Measurements from ENCODE around the gene PRSS38.

PRSS38 gene

GRCh38 chr1:227886993-227887696, 71.7 kb downstream of the PRSS38 start:
- DNase-seq = peak; percentile 12 to 47

GRCh38 chr1:227887697-227888403, 72.4 kb downstream of the PRSS38 start:
- peak; percentile 12 to 66 for DNase-seq

DNA sequence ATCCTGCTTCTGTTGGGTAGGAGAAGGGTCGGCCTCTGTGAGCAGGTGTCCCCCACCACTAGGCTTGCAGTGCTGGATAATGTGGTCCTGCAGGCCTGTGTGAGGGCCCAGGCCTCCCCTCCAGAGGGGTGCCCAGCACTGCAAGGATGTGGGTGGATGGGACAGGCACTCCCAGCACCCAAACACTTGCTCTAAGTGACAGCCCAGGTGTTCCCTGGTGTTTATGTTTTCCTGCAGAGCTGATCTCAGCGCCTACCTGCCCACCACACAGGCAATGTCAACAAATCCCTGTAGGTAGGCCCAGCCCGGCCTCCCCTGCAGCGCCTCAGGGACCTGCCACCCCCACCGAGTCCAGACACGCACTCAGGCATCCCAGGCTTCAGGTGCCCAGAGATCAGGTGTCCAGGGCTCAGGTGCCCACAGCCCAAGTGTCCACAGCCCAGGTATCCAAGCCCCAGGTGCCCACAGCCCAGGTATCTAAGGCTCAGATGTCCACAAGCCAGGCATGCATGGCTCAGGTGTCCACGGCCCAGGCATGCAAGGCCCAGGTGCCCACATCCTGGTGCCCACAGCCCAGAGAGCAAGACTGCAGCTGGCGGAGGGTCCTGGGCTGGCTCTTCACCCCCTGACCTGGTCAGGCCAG, 73.0 kb downstream of the PRSS38 start:
- peak in 1 of 2 donors; percentile 11 for DNase-seq

DNA sequence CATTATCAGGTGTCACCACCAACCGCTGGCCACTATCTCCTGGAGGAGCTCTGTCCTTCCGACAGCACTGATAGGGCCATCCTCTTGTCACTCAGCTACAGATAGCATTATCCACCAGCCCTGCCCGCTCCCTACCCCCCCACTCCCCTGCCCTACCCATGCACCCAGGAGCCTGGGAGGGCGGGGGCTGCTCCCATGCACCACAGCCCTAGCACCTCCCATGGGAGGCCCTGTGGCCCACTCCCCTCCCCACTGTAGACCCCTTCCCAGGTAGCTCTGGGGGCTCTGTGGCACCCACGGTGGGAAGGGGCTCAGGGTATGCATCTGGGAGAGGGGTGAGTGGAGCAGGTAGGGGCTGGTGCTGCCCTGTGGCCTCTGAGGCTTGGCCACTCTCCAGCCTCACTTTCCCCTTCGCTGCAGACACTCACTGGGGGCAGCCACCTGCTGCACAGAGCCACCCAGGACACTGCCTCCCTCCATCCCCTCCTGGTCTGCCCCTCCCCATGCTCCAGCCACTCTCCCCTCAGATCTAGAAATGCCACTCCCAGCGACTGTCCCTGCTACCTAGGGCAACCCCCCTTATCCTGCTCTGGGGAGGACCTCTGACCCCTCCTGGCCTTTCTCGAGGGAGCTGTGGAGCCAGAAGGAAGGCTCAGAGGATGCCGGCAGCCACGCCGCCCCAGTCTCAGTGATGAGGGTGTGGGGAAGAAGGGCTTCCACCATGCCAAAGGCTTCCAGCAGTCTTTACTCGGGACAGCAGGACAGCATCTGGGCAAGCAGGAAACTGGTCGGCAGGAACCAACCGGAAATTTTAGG, 73.8 kb downstream of the PRSS38 start:
- no peak for DNase-seq

- DNase-seq = peak in 1 of 2 donors; percentile 10
Observed at GRCh38 chr1:227889863-227890405, 74.5 kb downstream of the PRSS38 start.

DNA sequence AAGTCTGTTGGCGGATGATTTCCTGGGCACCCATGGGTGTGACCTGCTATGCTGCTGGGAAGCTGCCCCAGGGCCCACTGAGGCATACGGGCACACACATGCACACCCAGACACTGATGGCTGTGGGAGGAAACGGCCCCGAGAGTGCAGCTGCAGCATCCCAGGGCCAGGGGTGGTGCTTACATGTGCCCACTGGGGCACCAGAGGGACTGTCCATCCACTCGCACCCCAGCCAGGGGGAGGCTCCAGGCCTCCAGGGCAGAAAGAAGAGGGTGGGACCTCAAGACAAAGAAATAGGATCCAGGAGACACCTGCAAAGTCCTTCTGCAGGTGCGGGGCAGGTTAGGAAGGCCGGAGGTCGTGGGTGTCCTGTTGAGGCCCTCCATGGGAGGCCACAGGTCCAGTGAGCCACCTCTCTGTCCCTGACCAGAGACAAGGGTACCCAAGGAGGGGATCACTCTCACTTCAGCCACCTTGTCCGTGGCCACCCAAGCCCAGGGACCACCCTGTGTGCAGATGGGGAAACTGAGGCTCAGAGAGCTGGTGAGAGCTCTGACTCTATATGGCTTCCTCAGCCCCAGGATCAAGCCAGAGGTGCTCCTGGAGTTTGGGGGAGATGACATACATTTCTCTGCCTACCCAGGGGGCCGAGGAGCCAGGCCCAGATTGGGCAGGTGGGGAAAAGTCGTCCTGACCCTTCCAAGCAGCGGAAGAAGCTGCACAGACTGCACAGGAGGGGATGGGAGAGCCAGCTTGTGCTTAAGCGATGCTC, 75.2 kb downstream of the PRSS38 start:
- DNase-seq = peak in 1 of 2 donors; percentile 11

DNA sequence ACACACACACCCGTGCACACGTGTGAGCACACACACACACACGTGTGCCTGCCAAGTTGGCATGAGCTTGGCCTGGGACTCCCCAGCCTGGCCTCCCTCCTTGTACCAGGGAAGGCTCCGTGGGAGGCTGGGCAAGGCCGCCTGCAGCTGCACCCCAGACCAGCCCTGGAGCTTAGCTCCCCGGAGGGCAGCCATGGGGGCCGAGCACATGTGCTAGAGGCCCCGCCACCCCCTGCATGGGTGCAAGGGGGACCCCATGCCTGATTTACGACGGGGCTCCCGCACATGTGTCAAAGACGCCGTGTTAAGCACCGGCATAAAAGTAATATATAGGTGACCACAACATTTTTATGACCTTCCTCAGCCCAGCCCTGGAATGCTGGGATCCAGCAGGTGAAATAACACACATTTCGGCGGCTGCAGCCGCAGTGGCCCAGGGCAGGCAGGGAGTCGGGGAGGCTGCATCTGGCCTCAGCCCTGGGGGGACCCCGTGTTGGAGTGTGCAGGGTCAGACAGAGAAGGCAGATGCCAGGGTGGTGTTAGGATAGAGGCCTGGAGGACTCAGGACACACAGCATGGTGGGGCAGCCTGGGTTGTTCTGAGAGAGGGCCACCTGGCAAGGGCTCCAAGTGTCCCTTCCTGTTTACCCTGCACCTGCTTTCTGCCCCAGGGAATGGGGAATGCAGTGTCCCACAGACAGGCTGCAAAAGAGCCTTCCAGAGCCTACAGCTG, 75.9 kb downstream of the PRSS38 start:
- DNase-seq = no peak

DNA sequence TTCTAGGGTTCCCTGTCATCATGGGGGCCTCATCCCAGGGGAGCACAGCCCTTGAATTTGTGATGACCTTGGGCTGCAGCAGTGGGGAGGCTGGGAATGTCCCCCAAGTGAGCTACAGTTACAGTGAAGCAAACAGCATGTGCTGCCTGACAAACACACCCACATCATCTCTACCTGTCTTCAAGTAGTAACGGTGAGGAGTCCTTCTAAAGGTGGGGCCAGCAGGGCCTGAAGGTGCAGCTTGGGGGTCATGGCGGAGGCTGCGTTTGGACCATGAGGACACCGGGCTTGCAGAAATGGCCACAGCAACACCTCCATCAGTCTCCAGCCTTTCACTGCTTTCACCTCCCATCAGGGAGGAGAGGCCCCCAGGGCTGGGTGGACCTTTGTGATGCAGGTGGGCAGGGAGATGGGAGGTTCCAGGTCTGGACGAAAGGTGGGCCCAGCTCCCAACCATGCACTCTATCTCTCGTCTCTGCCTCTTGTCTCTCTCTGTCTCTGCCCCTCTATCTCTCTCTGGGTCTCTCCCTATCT, 76.5 kb downstream of the PRSS38 start:
- DNase-seq = no peak

DNA sequence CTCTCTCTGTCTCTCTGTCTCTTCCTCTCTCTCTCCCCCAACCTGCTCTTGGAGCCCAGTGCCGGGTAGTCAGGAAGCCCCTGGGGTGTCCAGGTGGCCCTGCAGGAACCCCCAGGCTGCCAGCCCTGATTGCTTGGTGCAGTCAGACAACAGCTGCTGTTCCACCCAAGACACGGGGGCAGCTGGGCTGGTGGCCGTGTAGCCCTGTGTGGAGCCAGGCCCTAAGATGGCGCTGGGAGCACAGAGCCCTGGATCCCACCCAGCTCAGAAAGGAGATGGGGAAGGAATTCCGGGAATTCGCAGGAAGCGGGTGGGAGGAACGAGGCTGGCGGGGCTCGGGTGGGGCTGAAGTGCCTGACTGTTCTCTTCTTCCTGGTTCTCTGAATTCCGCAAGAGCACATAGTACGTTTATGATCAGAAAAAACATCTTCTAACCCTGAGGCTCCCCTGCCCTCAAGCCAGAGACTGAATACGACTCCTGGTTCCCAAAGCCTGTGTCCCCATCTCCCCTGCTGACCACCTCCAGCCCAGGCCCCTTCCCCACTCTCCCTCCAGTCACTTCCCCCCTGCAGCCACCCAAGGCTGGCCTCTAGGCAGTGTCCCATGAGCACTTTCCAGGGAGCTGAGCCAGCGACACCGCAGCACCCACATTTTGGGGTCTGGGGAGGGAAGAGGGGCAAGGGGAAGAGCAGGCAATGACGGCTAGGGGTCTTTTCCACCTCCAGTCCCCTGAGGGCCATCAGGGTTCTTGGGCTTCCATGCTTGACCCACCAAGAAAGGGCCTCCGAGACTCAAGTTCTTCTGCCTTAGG, 77.2 kb downstream of the PRSS38 start:
- DNase-seq = no peak

GRCh38 chr1:227893300-227893948, 77.9 kb downstream of the PRSS38 start:
- DNase-seq = no peak

DNA sequence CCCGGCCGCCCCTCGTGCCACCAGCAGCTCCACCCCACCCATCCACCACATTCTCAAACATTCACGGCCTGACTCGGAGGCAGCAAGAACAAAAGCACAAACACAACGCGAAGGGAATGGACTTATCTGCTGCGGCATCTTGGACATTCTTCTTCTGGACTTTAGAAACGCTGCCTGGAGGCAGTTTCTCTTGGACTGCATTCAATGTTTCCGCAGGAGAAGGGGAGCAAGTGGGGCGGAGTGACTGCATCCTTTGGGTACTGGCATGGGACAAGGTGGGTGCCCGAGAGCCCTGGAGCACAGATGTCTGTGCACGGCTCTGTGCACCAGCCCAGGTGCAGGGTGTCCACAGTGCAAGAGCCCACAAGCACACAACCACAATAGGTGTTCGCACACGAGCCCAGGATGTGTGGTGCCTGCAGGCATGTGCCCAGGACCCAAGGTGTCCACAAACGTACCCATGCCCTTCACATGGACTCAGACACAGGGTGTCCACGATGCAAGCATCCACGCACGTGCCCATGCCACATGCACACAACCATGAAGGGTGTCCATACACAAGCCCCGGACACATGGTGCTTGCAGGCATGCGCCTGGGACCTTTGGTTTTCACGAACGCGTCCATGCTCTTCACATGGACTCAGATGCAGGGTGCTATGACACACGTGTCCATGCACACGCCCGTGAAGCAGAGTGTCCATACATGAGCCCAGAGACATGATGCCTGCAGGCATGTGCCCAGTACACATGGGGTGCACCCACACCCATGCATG, 78.7 kb downstream of the PRSS38 start:
- DNase-seq = no peak

- DNase-seq = peak in 1 of 2 donors; percentile 9
Observed at GRCh38 chr1:227894831-227895451, 79.5 kb downstream of the PRSS38 start.
